T47D (cell line): ENCODE measurements around the gene SLC10A4.
"Not testable (repeated sequence)": the region's sequence is repeated elsewhere in the genome, so short reads cannot be mapped to it uniquely, and the experiment has no call there.

ENCODE experiments used
- DNase-seq, 2 experiments: peaks; one replicate each; pipeline versions ENCODE4 v3.0.0 to v3.0.0-alpha.2; 2011 to 2012; ENCODE audit warnings: low read depth in 1 of 2, low spot score in 1 of 2
- JUND ChIP-seq: IDR thresholded peaks from 2 replicates; pipeline ENCODE4 v1.6.1; 2012; ENCODE audit warnings: low read depth
- in situ Hi-C: cut with HindIII; loops from 2 replicates; pipeline ENCODE4 v1.10.0; 2016; ENCODE audit warnings: low sequenced_read_pairs, low pct_unique_long_range_greater_than_20kb

SLC10A4 gene

GRCh38 chr4:48483006-48483776 is at the start of gene SLC10A4:
SLC10A4 (plus strand) TSS chr4:48483343; CDS start chr4:48483562, 219 bp downstream.
- DNase-seq: no peak
- TF ChIP-seq JUND: no peak
- in situ Hi-C loops: no loop called here

GRCh38 chr4:48436318-48436717 is 46.8 kb upstream of the SLC10A4 start:
- no peak for TF ChIP-seq JUND
- DNase-seq: no peak
- in situ Hi-C loops: no loop called here

GRCh38 chr4:48439988-48440387 is 43.2 kb upstream of the SLC10A4 start:
- in situ Hi-C loops: no loop called here

GRCh38 chr4:48440914-48441313 is 42.2 kb upstream of the SLC10A4 start:
- DNase-seq, in situ Hi-C loops: not testable (repeated sequence)

More at GRCh38 chr4:48439988-48440387, 43.2 kb upstream of the SLC10A4 start:
- DNase-seq: no peak
- no peak for TF ChIP-seq JUND

GRCh38 chr4:48445704-48446103 is 37.4 kb upstream of the SLC10A4 start:
- DNase-seq: peak in 1 of 2 experiments; percentile 5
- in situ Hi-C loops: no loop called here
- TF ChIP-seq JUND: no peak

GRCh38 chr4:48446642-48447041 is 36.5 kb upstream of the SLC10A4 start:
- no peak for TF ChIP-seq JUND
- in situ Hi-C loops: no loop called here
- DNase-seq: no peak

GRCh38 chr4:48449151-48449550 is 34.0 kb upstream of the SLC10A4 start:
- in situ Hi-C loops: no loop called here
- TF ChIP-seq JUND: no peak
- DNase-seq: no peak

- no peak for TF ChIP-seq JUND
- in situ Hi-C loops: no loop called here
- no peak for DNase-seq
Observed at GRCh38 chr4:48450740-48451139, 32.4 kb upstream of the SLC10A4 start.

GRCh38 chr4:48451656-48452055 is 31.5 kb upstream of the SLC10A4 start:
- DNase-seq: not testable (repeated sequence)

GRCh38 chr4:48454591-48454990 is 28.6 kb upstream of the SLC10A4 start:
- in situ Hi-C loops: no loop called here
- no peak for DNase-seq

More at GRCh38 chr4:48451656-48452055, 31.5 kb upstream of the SLC10A4 start:
- in situ Hi-C loops: not testable (repeated sequence)

GRCh38 chr4:48461000-48461399 is 22.1 kb upstream of the SLC10A4 start:
- no peak for TF ChIP-seq JUND
- DNase-seq: no peak
- in situ Hi-C loops: no loop called here

More at GRCh38 chr4:48454591-48454990, 28.6 kb upstream of the SLC10A4 start:
- TF ChIP-seq JUND: no peak

GRCh38 chr4:48462363-48462762 is 20.8 kb upstream of the SLC10A4 start:
- no peak for TF ChIP-seq JUND
- no peak for DNase-seq
- in situ Hi-C loops: no loop called here

- no peak for TF ChIP-seq JUND
- DNase-seq: no peak
- in situ Hi-C loops: no loop called here
Observed at GRCh38 chr4:48467442-48467841, 15.7 kb upstream of the SLC10A4 start.

GRCh38 chr4:48467891-48468290 is 15.3 kb upstream of the SLC10A4 start:
- TF ChIP-seq JUND: no peak
- no peak for DNase-seq
- in situ Hi-C loops: no loop called here
